Activated T-cell treated with anti-CD3 and anti-CD28 coated beads, Interleukin-2, amount 50 U/mL, for 72 hours (primary cell): Measurements from ENCODE around the gene LRRC41. TPM values are rescaled to one million over a fixed set of nuclear protein-coding genes. Genes with fewer than 3 reads are reported as not detected.
"Not testable (repeated sequence)": the region's sequence is repeated elsewhere in the genome, so short reads cannot be mapped to it uniquely, and the experiment has no call there.

Experiments
- ATAC-seq, 2 donors: fragments of 150-1000 bp; cut with Tn5 transposase; replicated peaks in 1 of 2; 2 replicates each; pipeline ENCODE4 v1.10.0; 2021; ENCODE audit warnings: moderate library complexity in 2 of 2, mild to moderate bottlenecking in 1 of 2
- DNase-seq, 2 donors: peaks; one replicate each; pipeline ENCODE4 v3.0.0; 2021 to 2022; ENCODE audit warnings: mixed read lengths in 1 of 2
- H3K27ac Mint-ChIP-seq: one replicate; pipeline ENCODE4 v1.8.0; 2022; ENCODE audit warnings: mild to moderate bottlenecking, moderate library complexity, mixed read lengths
- H3K27me3 Mint-ChIP-seq: one replicate; pipeline ENCODE4 v1.8.0; 2022; ENCODE audit warnings: low read depth, mixed read lengths
- H3K36me3 Mint-ChIP-seq, 2 donors: one replicate each; pipeline ENCODE4 v1.8.0; 2022; ENCODE audit warnings: mixed read lengths in 2 of 2, mild to moderate bottlenecking in 1 of 2; ENCODE audit not compliant: insufficient read depth in 2 of 2
- H3K4me1 Mint-ChIP-seq: one replicate; pipeline ENCODE4 v1.8.0; 2022; ENCODE audit warnings: low read depth, mixed read lengths
- H3K4me3 Mint-ChIP-seq, 2 donors: one replicate each; pipeline ENCODE4 v1.8.0; 2022; ENCODE audit warnings: mild to moderate bottlenecking in 2 of 2, mixed read lengths in 2 of 2, moderate library complexity in 2 of 2
- H3K9me3 Mint-ChIP-seq, 2 donors: one replicate each; pipeline ENCODE4 v1.8.0; 2022; ENCODE audit warnings: mixed read lengths in 2 of 2
- total RNA-seq, 2 donors: library from RNA; stranded (reverse); gene quantifications; one replicate each; pipeline ENCODE4 v1.2.3, GENCODE V29; 2022

The LRRC41 gene
- total RNA-seq = 10 to 100 TPM; 47.7 to 53.4 TPM

GRCh38 chr1:46303038-46303871, at the start of gene LRRC41, which contains the start of gene UQCRH:
LRRC41 (minus strand) TSS chr1:46303616; CDS start chr1:46303322, 294 bp downstream.
UQCRH (plus strand) TSS chr1:46303698; CDS start chr1:46303767, 69 bp downstream.
- Mint-ChIP-seq H3K4me3 (peak within 1 kb of the TSS; percentile 90 to 92), H3K4me1 (peaks cover 60% of the 10 kb centered on the region), H3K36me3 (peaks cover 5 to 16% of the 10 kb centered on the region in 2 donors)

GRCh38 chr1:46352363-46352762, 48.9 kb upstream of the LRRC41 start:
- no peaks in the 10 kb centered on the region for H3K27me3 Mint-ChIP-seq
- H3K4me3 Mint-ChIP-seq = no peak overlapping the region
- peaks cover 15% of the 10 kb centered on the region for H3K4me1 Mint-ChIP-seq
- H3K9me3 Mint-ChIP-seq = no peaks in the 10 kb centered on the region
- ATAC-seq (no peak), DNase-seq (no peak)
- H3K36me3 Mint-ChIP-seq = peaks cover 8 to 38% of the 10 kb centered on the region in 2 donors
- H3K27ac Mint-ChIP-seq = no peak overlapping the region

More at GRCh38 chr1:46303038-46303871, at the start of gene LRRC41, which contains the start of gene UQCRH:
- Mint-ChIP-seq H3K27ac (peak within 1 kb of the TSS; percentile 99), H3K27me3 (no peaks in the 10 kb centered on the region), H3K9me3 (no peaks in the 10 kb centered on the region)
- ATAC-seq (peak; percentile 87 to 88), DNase-seq (peak; percentile 95)

GRCh38 chr1:46345281-46345680, 41.9 kb upstream of the LRRC41 start:
- Mint-ChIP-seq H3K4me1 (peaks cover 76% of the 10 kb centered on the region), H3K36me3 (peaks cover 21 to 47% of the 10 kb centered on the region in 2 donors), H3K27me3 (no peaks in the 10 kb centered on the region), H3K9me3 (no peaks in the 10 kb centered on the region), H3K27ac (peak overlapping the region; percentile 30), H3K4me3 (no peak overlapping the region)
- no peak for DNase-seq
- no peak for ATAC-seq

- Mint-ChIP-seq H3K27ac (peak overlapping the region; percentile 20), H3K4me3 (no peak overlapping the region), H3K36me3 (peaks cover 18 to 44% of the 10 kb centered on the region in 2 donors), H3K4me1 (peaks cover 79% of the 10 kb centered on the region), H3K27me3 (no peaks in the 10 kb centered on the region), H3K9me3 (no peaks in the 10 kb centered on the region)
- ATAC-seq = no peak
- DNase-seq = no peak
These were observed 41.1 kb upstream of the LRRC41 start for GRCh38 chr1:46344481-46344880.

- Mint-ChIP-seq H3K4me1 (peaks cover 80% of the 10 kb centered on the region), H3K9me3 (no peaks in the 10 kb centered on the region), H3K27ac (no peak overlapping the region), H3K36me3 (peaks cover 17 to 42% of the 10 kb centered on the region in 2 donors), H3K27me3 (no peaks in the 10 kb centered on the region), H3K4me3 (no peak overlapping the region)
- DNase-seq (no peak), ATAC-seq (no peak)
These were observed 40.3 kb upstream of the LRRC41 start for GRCh38 chr1:46343705-46344104.

GRCh38 chr1:46343351-46343695, 39.9 kb upstream of the LRRC41 start:
- ATAC-seq (no peak), DNase-seq (no peak)
- peaks cover 79% of the 10 kb centered on the region for H3K4me1 Mint-ChIP-seq
- H3K9me3 Mint-ChIP-seq = no peaks in the 10 kb centered on the region
- H3K27ac Mint-ChIP-seq = peak overlapping the region; percentile 63
- H3K27me3 Mint-ChIP-seq = no peaks in the 10 kb centered on the region
- H3K4me3 Mint-ChIP-seq = no peak overlapping the region
- H3K36me3 Mint-ChIP-seq = peaks cover 17 to 42% of the 10 kb centered on the region in 2 donors

- Mint-ChIP-seq H3K9me3 (no peaks in the 10 kb centered on the region), H3K36me3 (peaks cover 15 to 37% of the 10 kb centered on the region in 2 donors), H3K27ac (peak overlapping the region; percentile 97), H3K4me1 (peaks cover 74% of the 10 kb centered on the region), H3K27me3 (no peaks in the 10 kb centered on the region), H3K4me3 (peak overlapping the region; percentile 90 to 100)
- no peak for ATAC-seq
- no peak for DNase-seq
These were observed 39.4 kb upstream of the LRRC41 start for GRCh38 chr1:46342677-46343350.

- H3K9me3 Mint-ChIP-seq = no peaks in the 10 kb centered on the region
- peaks cover 68% of the 10 kb centered on the region for H3K4me1 Mint-ChIP-seq
- ATAC-seq = no peak
- peak overlapping the region; percentile 90 to 100 for H3K4me3 Mint-ChIP-seq
- H3K27ac Mint-ChIP-seq = peak overlapping the region; percentile 97
- peak in 1 of 2 donors; percentile 8 for DNase-seq
- peaks cover 13 to 31% of the 10 kb centered on the region in 2 donors for H3K36me3 Mint-ChIP-seq
- no peaks in the 10 kb centered on the region for H3K27me3 Mint-ChIP-seq
These were observed 38.8 kb upstream of the LRRC41 start for GRCh38 chr1:46342084-46342656.

- H3K27me3 Mint-ChIP-seq = no peaks in the 10 kb centered on the region
- DNase-seq = no peak
- H3K9me3 Mint-ChIP-seq = no peaks in the 10 kb centered on the region
- H3K36me3 Mint-ChIP-seq = peaks cover 13 to 24% of the 10 kb centered on the region in 2 donors
- no peak for ATAC-seq
- H3K27ac Mint-ChIP-seq = peak overlapping the region; percentile 97
- H3K4me3 Mint-ChIP-seq = peak overlapping the region; percentile 90 to 100
- H3K4me1 Mint-ChIP-seq = peaks cover 61% of the 10 kb centered on the region
These were observed 38.0 kb upstream of the LRRC41 start for GRCh38 chr1:46341222-46342083.

GRCh38 chr1:46340404-46341221, 37.2 kb upstream of the LRRC41 start, which contains the start of gene NSUN4:
NSUN4 (plus strand) TSS chr1:46340807; CDS start chr1:46340827, 20 bp downstream.
- peak within 1 kb of the TSS; percentile 97 for H3K27ac Mint-ChIP-seq
- ATAC-seq = peak; percentile 95
- no peaks in the 10 kb centered on the region for H3K9me3 Mint-ChIP-seq
- peak within 1 kb of the TSS; percentile 90 to 100 for H3K4me3 Mint-ChIP-seq
- H3K4me1 Mint-ChIP-seq = peaks cover 59% of the 10 kb centered on the region
- H3K36me3 Mint-ChIP-seq = peaks cover 12 to 22% of the 10 kb centered on the region in 2 donors
- H3K27me3 Mint-ChIP-seq = no peaks in the 10 kb centered on the region
- peak; percentile 88 to 89 for DNase-seq

GRCh38 chr1:46337409-46337808, 34.0 kb upstream of the LRRC41 start:
- DNase-seq, H3K27ac Mint-ChIP-seq, ATAC-seq, H3K9me3 Mint-ChIP-seq, H3K27me3 Mint-ChIP-seq, H3K4me3 Mint-ChIP-seq: not testable (repeated sequence)
- Mint-ChIP-seq H3K36me3 (peaks cover 9 to 15% of the 10 kb centered on the region in 2 donors), H3K4me1 (peaks cover 30% of the 10 kb centered on the region)
